HCT116 (cell line): Measurements from ENCODE around the gene TUB. TPM values are rescaled to one million over a fixed set of nuclear protein-coding genes. Genes with fewer than 3 reads are reported as not detected.

Experiments
- ATAC-seq: fragments of 200-7000 bp; cut with Tn5 transposase; 2 replicates; pipeline ENCODE4 v1.9.1; 2020; ENCODE audit warnings: mild to moderate bottlenecking, moderate library complexity
- BruUV-seq: library from RNA; stranded (reverse); fragments of 400-500 nt; replicated peaks from 2 replicates; lab custom pipeline; 2021; lab: Mats Ljungman, UMichigan
- CTCF ChIA-PET: fragments of 300-600 bp; sonication (Branson Sonifier 250); formaldehyde crosslinking; loops from one replicate; lab custom pipeline; 2021; ENCODE audit warnings: antibody characterized with exemption; lab: Charles Lee
- POLR2A ChIA-PET: fragments of 300-600, 350-600 bp; sonication (Branson Sonifier 250); formaldehyde crosslinking; loops from one replicate; lab custom pipeline; 2021; ENCODE audit warnings: antibody characterized with exemption; lab: Charles Lee
- RAD21 ChIA-PET, 2 experiments: fragments of 300-600 bp; sonication (Branson Sonifier 250); formaldehyde crosslinking; loops; one replicate each; lab custom pipeline; 2023; ENCODE audit warnings: low total read pairs in 2 of 2; ENCODE audit not compliant: uncharacterized antibody in 2 of 2, unreplicated experiment in 2 of 2, low non-redundant PET in 1 of 2; lab: Charles Lee
- DNase-seq: peaks from one replicate; pipeline ENCODE4 v3.0.0-alpha.2; 2010; ENCODE audit warnings: low read depth, low spot score
- H2AFZ ChIP-seq: fragments of 200-600 bp; shearing (Covaris generic), sonication (generic); 2 replicates; pipeline ENCODE4 v1.6.1; 2017; ENCODE audit warnings: low read depth, mixed run types, mixed read lengths, antibody characterized with exemption, low read length; ENCODE audit not compliant: poor library complexity, severe bottlenecking
- H3K27ac ChIP-seq: 2 replicates; pipeline ENCODE4 v1.5.1; 2012; ENCODE audit warnings: low read depth, low read length
- H3K27me3 ChIP-seq: fragments of 200-600 bp; sonication (generic); 2 replicates; pipeline ENCODE4 v1.6.1; 2016; ENCODE audit warnings: mixed run types, low read length, mixed read lengths; ENCODE audit not compliant: insufficient read depth
- H3K36me3 ChIP-seq, 2 experiments: fragments of 200-500 bp in 1 of 2; fragments of 200-600 bp in 1 of 2; sonication (Bioruptor generic) in 1 of 2; sonication (generic) in 1 of 2; 2 replicates each; pipeline versions ENCODE4 v1.5.1 to v1.6.1; 2014 to 2016; ENCODE audit warnings: low read length in 2 of 2, inconsistent platforms in 1 of 2, mixed read lengths in 1 of 2, mixed run types in 1 of 2; ENCODE audit not compliant: insufficient read depth in 2 of 2, control insufficient read depth in 1 of 2
- H3K4me1 ChIP-seq, 2 experiments: fragments of 200-600 bp in 1 of 2; sonication (generic) in 1 of 2; 2 replicates each; pipeline versions ENCODE4 v1.5.1 to v1.6.1; 2012 to 2017; ENCODE audit warnings: low read length in 2 of 2, inconsistent platforms in 1 of 2, mild to moderate bottlenecking in 1 of 2, mixed read lengths in 1 of 2, mixed run types in 1 of 2, moderate library complexity in 1 of 2; ENCODE audit not compliant: insufficient read depth in 2 of 2, control insufficient read depth in 1 of 2
- H3K4me2 ChIP-seq: fragments of 200-600 bp; sonication (generic); 2 replicates; pipeline ENCODE4 v1.6.1; 2017; ENCODE audit warnings: mixed run types, low read length, mixed read lengths
- H3K4me3 ChIP-seq, 2 experiments: fragments of 200-600 bp in 1 of 2; sonication (generic) in 1 of 2; replicated peaks in 1 of 2; 2 replicates each; pipeline ENCODE4 v1.5.1; 2011 to 2016; ENCODE audit warnings: low read length in 2 of 2, control low read depth in 1 of 2, low read depth in 1 of 2, mild to moderate bottlenecking in 1 of 2, mixed read lengths in 1 of 2, mixed run types in 1 of 2
- H3K79me2 ChIP-seq: fragments of 200-600 bp; sonication (generic); 2 replicates; pipeline ENCODE4 v1.6.1; 2017; ENCODE audit warnings: mild to moderate bottlenecking, mixed run types, low read length, moderate library complexity, mixed read lengths; ENCODE audit not compliant: insufficient read depth
- H3K9ac ChIP-seq: fragments of 200-600 bp; sonication (generic); 2 replicates; pipeline ENCODE4 v1.6.1; 2016; ENCODE audit warnings: low read length, mixed read lengths
- H3K9me2 ChIP-seq: fragments of 200-600 bp; sonication (generic), shearing (Covaris generic); 2 replicates; pipeline ENCODE4 v1.6.1; 2017; ENCODE audit warnings: mixed run types, mild to moderate bottlenecking, moderate library complexity; ENCODE audit not compliant: insufficient read depth
- H3K9me3 ChIP-seq, 2 experiments: fragments of 200-500 bp in 1 of 2; fragments of 200-600 bp in 1 of 2; sonication (Bioruptor generic) in 1 of 2; sonication (generic) in 1 of 2; 2 replicates each; pipeline ENCODE4 v1.6.1; 2014 to 2017; ENCODE audit warnings: low read length in 2 of 2, mixed read lengths in 2 of 2, inconsistent platforms in 1 of 2, low read depth in 1 of 2, mild to moderate bottlenecking in 1 of 2, mixed run types in 1 of 2, moderate library complexity in 1 of 2; ENCODE audit not compliant: control insufficient read depth in 1 of 2, insufficient read depth in 1 of 2
- H4K20me1 ChIP-seq: fragments of 200-600 bp; sonication (generic), shearing (Covaris generic); 2 replicates; pipeline ENCODE4 v1.6.1; 2017; ENCODE audit warnings: mixed run types, mild to moderate bottlenecking, moderate library complexity; ENCODE audit not compliant: insufficient read depth
- EZH2phosphoT487 ChIP-seq: fragments of 200-600 bp; IDR thresholded peaks from 2 replicates; pipeline ENCODE4 v1.6.1; 2018; ENCODE audit warnings: antibody characterized with exemption, borderline replicate concordance
- FOSL1 ChIP-seq: IDR thresholded peaks from 2 replicates; pipeline ENCODE4 v1.6.1; 2012; ENCODE audit warnings: low read depth
- POLR2A ChIP-seq: IDR thresholded peaks from 2 replicates; pipeline ENCODE4 v1.7.0; 2011; ENCODE audit warnings: borderline replicate concordance; ENCODE audit not compliant: insufficient read depth, insufficient read length; ENCODE audit errors: extremely low read depth
- RAD21 ChIP-seq: IDR thresholded peaks from 2 replicates; pipeline ENCODE4 v1.6.1; 2012; ENCODE audit warnings: low read depth, mild to moderate bottlenecking
- TCF7L2 ChIP-seq: IDR thresholded peaks from 2 replicates; pipeline ENCODE4 v1.7.0; 2011; ENCODE audit warnings: borderline replicate concordance, inconsistent platforms; ENCODE audit not compliant: insufficient read depth, insufficient read length; ENCODE audit errors: extremely low read depth
- YY1 ChIP-seq: IDR thresholded peaks from 2 replicates; pipeline ENCODE4 v1.6.1; 2011; ENCODE audit warnings: low read length, low read depth, moderate library complexity, mild to moderate bottlenecking; ENCODE audit not compliant: insufficient replicate concordance; ENCODE audit errors: extremely low read depth
- ZFX ChIP-seq: fragments of 450-650 bp; IDR thresholded peaks from 2 replicates; pipeline ENCODE4 v1.6.1; 2017
- ZNF274 ChIP-seq: fragments of 200-500 bp; sonication (Bioruptor generic); IDR thresholded peaks from 2 replicates; pipeline ENCODE4 v1.6.1; 2014; ENCODE audit warnings: mild to moderate bottlenecking, low read depth, low read length, inconsistent platforms
- intact Hi-C: fragments of 100-400 bp; cut with micrococcal nuclease; formaldehyde crosslinking; loops from 2 replicates; pipeline ENCODE4 v1.10.0; 2022
- total RNA-seq: library from RNA; stranded (reverse); gene quantifications from one replicate; pipeline ENCODE4 v1.2.1, GENCODE V29; 2021; ENCODE audit not compliant: unreplicated experiment
- TF ChIP-seq, protein P1 (sequence below): IDR thresholded peaks from 2 replicates; pipeline ENCODE4 v1.6.1; 2012
- TF ChIP-seq, protein P2 (sequence below): IDR thresholded peaks from 2 replicates; pipeline ENCODE4 v1.6.1; 2012
- TF ChIP-seq, protein P3 (sequence below): IDR thresholded peaks from 2 replicates; pipeline ENCODE4 v1.6.1; 2011; ENCODE audit warnings: mild to moderate bottlenecking, low read length, moderate library complexity; ENCODE audit not compliant: insufficient replicate concordance; ENCODE audit errors: extremely low read depth

The TUB gene
- total RNA-seq, 1 experiment from 2014 or later, result 0.02 TPM

DNA sequence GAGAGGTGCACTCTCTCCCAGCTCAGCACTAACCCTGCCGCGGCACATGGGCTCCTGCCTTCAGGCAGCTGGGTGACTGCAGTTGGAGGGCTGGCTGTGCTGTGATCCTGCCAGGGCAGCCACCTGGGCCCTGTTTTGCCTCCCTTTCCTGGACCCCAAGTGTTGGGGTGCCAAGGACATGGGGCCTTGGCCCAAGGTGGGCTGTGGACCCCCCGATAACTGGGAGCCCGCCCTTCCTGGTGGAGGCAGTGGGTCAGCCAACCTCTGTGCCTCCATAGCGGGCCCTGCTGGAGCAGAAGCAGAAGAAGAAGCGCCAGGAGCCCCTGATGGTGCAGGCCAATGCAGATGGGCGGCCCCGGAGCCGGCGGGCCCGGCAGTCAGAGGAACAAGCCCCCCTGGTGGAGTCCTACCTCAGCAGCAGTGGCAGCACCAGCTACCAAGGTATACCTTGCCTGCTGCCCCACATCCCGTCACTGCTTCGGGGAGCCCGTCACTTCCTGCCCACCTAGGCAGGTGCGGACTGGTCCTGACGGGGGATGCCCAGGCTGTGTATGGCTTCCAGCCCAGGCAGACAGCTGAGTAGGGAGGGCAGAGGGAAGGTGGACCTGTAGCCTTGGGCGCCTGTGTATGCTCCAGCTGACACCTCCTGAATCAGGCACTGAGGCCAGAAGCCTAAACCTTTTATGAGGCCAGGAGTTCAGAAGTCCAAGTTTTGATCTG is 8.9 kb downstream of the TUB start:
- POLR2A ChIA-PET, result no interaction called here
- RAD21 ChIA-PET, result interaction anchor here (1.3 to 3.1 kb wide), 4 partner anchors 56 to 84 kb away, joined by 3 to 14 read pairs (median 9); no protein-coding TSS in a partner anchor
- H3K79me2 ChIP-seq, result no peaks in the 10 kb centered on the region
- H3K27me3 ChIP-seq, result no peaks in the 10 kb centered on the region
- no peak overlapping the region for H3K4me3 ChIP-seq
- no TSS peak for BruUV-seq
- CTCF ChIA-PET, result interaction anchor here (1.2 to 4.7 kb wide), 13 partner anchors 7 to 477 kb away, joined by 3 to 121 read pairs (median 4); no protein-coding TSS in a partner anchor
- intact Hi-C loops, result loop anchor here (10.0 kb wide), 3 partner anchors 195 to 995 kb away; no protein-coding TSS in a partner anchor
- TF ChIP-seq ZNF274, result no peak
- TF ChIP-seq FOSL1, result no peak
- no peak for TF ChIP-seq ZFX
- TF ChIP-seq, protein P1, sequence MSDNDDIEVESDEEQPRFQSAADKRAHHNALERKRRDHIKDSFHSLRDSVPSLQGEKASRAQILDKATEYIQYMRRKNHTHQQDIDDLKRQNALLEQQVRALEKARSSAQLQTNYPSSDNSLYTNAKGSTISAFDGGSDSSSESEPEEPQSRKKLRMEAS, result no peak
- TF ChIP-seq YY1, result no peak
- TF ChIP-seq, protein P2, sequence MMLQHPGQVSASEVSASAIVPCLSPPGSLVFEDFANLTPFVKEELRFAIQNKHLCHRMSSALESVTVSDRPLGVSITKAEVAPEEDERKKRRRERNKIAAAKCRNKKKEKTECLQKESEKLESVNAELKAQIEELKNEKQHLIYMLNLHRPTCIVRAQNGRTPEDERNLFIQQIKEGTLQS, result no peak
- no peak for TF ChIP-seq POLR2A
- no peak for TF ChIP-seq RAD21
- no peak for TF ChIP-seq TCF7L2
- TF ChIP-seq EZH2phosphoT487, result no peak
- TF ChIP-seq, protein P3, sequence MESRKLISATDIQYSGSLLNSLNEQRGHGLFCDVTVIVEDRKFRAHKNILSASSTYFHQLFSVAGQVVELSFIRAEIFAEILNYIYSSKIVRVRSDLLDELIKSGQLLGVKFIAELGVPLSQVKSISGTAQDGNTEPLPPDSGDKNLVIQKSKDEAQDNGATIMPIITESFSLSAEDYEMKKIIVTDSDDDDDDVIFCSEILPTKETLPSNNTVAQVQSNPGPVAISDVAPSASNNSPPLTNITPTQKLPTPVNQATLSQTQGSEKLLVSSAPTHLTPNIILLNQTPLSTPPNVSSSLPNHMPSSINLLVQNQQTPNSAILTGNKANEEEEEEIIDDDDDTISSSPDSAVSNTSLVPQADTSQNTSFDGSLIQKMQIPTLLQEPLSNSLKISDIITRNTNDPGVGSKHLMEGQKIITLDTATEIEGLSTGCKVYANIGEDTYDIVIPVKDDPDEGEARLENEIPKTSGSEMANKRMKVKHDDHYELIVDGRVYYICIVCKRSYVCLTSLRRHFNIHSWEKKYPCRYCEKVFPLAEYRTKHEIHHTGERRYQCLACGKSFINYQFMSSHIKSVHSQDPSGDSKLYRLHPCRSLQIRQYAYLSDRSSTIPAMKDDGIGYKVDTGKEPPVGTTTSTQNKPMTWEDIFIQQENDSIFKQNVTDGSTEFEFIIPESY, result no peak
- no peak overlapping the region for H3K4me2 ChIP-seq
- no peak for DNase-seq
- H3K27ac ChIP-seq, result no peak overlapping the region
- no peaks in the 10 kb centered on the region for H4K20me1 ChIP-seq
- no peaks in the 10 kb centered on the region for H3K9me2 ChIP-seq
- no peak overlapping the region for H3K9ac ChIP-seq
- ATAC-seq, result no peak
- H3K9me3 ChIP-seq, result no peaks in the 10 kb centered on the region
- H3K4me1 ChIP-seq, result peaks cover 0 to 10% of the 10 kb centered on the region in 2 experiments; a peak in 2 of 4 replicates
- no peaks in the 10 kb centered on the region for H3K36me3 ChIP-seq
- no peak overlapping the region for H2AFZ ChIP-seq
